Glomerular endothelial cell (primary cell): ENCODE data around the gene ILKAP. TPM values are rescaled to one million over a fixed set of nuclear protein-coding genes. Genes with fewer than 3 reads are reported as not detected.

Experiments
- DNase-seq: peaks from one replicate; pipeline ENCODE4 v3.0.0-alpha.2; 2011; ENCODE audit warnings: low read depth, low spot score; ENCODE audit errors: extremely low read depth
- total RNA-seq: library from RNA; depleted of rRNA; stranded (reverse); fragments of >200 nt; gene quantifications from 2 replicates; pipeline ENCODE4 v1.2.3, GENCODE V29; 2015

ILKAP gene
- total RNA-seq, 1 donor from 2014 or later, result 25.1 TPM

DNA sequence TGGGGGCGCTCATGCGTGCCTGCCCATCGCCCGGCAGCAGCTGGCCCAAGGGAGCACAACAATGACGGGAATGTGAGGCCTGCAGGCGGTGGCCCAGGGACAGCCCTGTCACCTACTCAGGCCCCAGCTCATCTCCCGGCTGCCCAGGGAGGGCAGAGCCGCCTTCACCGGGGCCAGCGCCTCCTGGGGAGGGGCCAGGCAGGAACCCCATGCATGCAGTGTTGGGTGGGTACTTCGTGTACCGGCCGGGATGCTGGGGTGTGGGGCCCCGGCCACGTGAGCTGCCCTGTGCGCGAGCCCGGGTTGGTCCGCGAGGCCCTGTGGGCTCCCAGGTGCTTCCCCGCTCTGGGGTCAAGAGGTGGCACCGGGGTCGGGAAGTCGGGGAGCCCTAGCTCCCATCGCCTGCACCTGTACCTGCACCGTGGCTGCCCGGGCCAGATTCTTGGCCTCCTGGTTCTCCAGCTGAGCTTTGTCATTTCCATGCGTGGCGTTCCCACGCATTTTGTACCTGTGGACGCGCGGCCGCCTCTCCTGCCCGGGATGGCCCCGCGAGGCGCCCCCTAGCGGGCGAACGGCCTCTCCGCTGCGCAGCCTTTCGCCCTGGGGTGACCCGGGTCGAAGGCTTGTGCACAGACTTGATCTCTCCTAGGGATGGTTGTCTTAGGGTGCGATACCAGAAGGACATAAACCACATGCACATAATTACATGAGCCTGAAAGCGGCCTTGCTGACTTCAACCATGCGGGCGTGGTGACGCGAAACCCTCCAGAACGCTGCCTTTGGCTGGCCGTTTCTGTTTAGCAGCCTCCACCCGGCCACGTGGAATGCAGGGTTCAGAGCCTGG, 64.1 kb downstream of the ILKAP start:
- no peak for DNase-seq

DNA sequence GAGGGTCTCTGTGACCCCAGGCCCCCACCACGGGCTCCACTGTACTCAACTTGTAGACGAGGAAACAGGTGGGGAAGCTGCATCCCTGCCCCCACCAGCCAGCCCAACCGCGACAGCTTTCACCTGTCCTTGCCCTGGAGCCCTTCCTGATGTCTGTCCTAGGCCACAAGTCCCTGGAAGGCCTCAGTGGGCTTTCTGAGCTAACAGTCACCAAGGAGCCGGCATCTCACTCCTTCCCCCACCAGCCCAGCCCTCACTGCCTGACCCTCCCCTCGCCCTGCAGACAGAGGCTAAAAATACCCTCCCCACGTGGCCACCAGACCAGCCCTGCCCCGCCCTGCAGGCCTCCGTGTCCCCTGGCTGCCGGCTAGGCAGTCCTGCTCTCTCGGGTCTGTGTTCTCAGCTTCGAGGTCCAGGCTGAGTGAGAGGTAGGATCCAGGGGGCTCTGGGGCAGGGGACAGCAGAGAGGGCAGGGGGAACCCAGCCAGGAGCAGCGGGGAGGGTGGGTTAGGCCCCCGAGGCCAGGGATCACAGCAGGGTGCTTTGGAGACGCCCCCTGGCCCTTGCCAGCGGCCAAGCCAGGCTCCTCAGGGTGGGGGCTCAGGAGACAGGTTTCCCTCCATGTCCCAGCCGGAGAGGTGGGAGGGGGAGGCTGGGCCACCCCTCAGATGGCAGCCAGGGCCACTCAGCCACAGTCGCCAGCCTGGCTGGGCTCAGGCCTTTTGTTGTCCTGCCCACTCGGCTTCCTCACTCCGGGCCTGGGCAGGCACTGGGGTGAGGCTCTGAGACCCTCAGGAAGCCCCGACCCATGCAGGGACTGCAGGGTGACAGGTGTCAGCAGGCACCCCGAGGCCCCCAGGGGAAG, 64.9 kb downstream of the ILKAP start, which contains the start of gene KLHL30:
TSS of gene KLHL30 (plus strand) at position 338 of the 865 bp plus-strand sequence. CDS start 2,087 bp downstream, outside the sequence.
- DNase-seq, result no peak

DNA sequence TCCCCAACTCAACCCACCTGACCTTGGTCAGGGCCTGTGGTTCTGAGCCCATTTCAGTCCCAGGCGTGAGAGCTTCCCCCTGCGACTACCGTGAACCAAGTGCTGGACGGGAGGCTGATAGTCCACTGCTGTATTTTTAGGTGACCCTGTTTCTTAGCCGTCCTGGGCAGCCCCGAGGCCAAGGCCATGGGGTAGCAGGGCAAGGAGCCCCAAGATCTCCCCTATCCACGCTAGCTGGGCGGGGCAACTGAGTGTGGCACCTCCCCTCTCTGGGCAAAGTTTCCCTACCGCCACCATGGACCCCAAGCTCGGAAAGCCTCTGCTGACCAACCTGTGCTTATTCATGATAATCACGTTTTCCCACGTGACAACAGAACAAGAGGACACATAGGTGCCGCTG, 65.6 kb downstream of the ILKAP start:
- no peak for DNase-seq

DNA sequence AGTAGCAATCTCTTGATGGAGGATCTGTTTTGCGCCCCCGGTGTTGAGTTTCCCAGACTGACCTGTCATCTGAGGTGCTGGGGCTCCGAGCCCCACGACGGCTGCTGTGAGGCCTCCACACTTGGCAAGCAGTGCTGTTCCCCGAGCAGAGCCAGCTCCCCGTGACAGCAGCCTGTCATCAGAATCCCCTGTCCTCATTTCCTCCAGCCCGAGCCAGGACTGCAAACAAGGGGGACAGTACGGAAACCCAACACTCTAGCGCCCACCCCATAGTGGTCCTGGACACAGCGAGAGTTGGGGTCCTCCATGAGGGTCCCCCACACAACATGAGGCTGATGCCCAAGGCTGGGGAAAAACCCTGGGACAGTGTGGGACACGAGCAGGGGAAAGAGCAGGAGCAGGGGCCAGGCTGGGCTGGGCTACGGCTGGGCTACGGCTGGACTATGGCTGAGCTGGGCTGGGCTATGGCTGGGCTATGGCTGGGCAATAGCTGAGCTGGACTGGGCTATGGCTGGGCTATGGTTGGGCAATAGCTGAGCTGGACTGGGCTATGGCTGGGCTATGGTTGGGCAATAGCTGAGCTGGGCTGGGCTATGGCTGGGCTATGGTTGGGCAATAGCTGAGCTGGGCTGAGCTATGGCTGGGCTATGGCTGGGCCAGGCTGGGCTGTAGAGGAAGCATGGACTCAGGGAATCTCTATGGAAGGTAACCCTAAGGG, 66.5 kb downstream of the ILKAP start:
- no peak for DNase-seq

GRCh38 chr2:238135601-238136150, 67.8 kb downstream of the ILKAP start:
- no peak for DNase-seq

DNA sequence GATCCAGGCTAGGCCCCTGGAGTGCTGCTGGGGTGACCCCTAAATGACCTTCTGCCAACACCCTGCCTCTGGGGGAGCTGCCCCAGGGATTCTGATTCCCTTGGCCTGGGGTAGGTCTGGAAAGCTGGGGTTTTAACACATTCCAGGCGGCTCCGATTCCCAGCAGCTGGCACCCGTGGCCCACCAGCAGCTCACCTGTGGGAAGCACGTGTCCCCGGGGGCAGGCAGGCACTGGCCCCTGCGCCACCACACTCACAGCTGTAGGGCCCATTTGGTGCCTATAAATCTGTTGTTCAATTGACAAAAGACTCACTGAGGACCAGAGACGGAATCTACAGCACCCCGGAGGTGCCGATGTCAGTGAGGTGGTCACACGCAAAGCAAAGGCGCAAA, 69.1 kb downstream of the ILKAP start:
- DNase-seq, result no peak

DNA sequence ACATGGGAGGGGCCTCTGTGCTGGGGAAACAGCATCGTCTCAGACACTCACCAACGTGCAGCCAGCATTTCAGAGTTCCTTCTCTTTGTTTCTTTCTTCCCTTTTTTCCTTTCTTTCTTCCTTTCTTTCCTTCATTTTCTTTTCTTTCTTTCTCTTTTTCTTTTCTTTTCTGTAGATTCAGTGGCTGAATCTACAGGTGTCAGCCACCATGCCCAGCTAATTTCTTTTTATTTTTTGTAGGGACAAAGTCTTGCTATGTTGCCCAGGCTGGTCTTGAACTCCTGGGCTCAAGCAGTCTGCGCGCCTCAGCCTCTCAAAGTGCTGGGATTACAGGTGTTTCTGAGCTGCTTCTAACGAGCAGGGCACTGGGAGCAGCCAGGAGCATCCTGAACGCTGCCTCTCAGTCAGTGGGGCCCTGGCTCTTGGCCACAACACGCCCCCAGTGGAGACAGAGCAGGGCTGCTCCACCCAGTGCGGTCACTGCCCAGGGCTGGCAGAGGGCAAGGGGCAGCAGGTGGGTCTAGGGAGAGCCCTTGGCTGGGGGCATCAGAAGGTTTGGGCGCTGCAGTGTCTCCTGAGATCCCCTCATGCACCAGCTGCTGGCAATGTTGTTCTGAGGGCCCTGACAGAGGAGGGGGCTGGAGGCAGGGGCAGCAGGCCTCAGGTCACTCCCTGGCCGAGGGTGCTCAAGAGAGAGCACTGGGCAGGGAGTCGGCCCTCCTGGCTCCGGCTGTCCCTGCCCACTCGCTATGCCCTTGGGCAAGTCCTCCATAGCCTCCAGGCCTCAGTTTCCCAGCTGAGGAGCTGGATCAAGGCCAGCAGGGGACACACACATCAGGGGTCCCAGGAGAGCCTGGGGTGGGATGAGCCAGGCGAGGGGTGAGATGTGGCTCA, 69.7 kb downstream of the ILKAP start:
- DNase-seq, result no peak

DNA sequence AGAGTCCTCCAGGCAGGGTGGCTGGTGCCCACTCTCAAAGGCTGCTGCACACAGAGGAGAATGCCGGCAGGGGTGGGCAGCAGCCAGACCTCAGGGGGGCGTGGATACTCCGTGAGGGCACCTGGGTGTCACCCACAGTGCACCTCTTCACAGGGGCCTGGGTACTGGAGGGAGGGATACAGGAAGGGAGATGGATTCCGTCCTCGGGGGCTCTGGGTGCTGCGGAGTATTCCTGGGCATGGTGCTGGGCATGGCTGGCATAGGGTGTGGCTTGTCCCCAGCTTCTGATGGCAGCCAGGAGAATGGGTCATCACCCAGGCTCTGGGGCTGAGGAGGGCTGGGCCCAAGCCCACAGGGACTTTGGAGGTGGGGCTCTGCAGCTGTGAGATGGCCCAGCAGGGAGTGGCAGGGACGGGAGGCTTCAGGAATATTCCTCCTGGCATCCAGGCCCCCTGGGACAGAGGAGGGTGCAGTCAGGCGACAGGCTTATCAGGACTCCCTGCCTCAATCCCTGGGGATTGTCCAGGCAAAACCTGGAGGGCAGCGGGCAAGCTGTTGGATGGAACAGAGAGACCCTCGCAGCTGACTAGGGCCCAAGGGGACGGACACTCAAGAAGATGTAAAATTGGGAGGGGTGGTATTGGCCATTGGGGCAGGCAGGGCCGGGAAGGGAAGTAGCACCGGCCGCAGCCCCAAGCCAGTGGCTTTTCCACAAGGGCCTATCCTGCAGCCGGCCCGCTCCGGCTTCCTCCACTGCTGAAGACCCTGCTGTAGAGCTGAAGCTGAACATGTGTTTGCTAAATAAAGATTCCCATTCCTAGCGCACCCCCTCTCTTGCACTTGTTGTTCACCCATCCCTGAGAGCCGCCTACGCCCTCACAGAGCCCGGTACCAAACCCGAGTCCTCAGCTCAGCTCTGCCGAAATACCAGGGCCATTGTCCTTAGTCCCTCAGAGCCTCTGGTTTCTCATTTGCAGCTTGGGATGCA, 70.7 kb downstream of the ILKAP start:
- no peak for DNase-seq

GRCh38 chr2:238131761-238132462, 71.6 kb downstream of the ILKAP start:
- no peak for DNase-seq

DNA sequence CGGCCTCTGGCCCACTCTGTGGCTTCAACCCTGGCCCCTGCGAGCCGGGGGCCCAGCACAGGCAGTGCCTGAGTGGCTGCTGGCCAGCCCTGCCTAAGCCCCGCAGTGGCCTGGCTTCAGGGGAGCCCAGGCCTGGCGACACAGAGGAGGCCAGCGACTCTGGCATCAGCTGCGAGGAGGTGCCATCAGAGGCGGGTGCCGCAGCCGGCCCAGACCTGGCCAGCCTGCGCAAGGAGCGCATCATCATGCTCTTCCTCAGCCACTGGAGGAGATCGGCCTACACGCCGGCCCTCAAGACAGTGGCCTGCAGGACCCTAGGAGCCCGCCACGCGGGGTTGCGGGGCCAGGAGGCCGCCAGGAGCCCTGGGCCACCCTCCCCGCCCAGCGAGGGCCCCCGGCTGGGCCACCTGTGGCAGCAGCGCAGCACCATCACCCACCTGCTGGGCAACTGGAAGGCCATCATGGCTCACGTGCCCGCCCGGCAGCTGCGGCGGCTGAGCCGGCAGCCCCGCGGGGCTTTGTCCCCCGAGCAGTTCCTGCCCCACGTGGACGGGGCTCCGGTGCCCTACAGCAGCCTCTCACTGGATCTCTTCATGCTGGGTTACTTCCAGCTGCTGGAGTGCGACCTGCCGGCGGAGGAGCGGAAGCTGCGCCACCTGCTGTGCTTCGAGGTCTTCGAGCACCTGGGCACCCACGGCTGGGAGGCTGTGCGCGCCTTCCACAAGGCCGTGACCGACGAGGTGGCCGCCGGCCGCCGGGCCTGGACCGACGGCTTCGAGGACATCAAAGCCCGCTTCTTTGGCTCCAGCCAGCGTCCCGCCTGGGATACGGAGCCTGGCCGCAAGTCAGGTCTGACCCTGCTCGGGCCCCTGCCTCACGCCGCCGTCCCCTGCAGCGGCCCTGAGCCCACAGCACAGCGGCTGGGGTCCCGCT, 72.5 kb downstream of the ILKAP start:
- no peak for DNase-seq

DNA sequence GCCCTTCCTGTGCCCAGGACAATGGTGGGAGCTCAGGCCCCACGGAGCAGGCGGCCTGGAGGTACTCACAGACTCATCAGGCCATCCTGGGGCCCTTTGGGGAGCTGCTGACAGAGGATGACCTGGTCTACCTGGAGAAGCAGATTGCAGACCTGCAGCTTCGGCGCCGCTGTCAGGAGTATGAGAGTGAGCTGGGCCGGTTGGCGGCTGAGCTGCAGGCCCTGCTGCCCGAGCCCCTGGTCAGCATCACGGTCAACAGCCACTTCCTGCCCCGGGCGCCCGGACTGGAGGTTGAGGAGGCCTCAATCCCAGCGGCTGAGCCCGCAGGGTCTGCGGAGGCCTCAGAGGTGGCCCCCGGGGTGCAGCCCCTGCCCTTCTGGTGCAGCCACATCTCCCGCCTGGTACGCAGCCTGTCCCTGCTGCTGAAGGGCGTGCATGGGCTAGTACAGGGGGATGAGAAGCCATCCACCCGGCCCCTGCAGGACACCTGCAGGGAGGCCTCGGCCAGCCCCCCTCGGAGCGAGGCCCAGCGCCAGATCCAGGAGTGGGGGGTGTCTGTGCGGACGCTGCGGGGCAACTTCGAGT, 73.3 kb downstream of the ILKAP start:
- no peak for DNase-seq

GRCh38 chr2:238129166-238130010, 74.1 kb downstream of the ILKAP start:
- DNase-seq, result no peak

GRCh38 chr2:238128534-238129001, 74.9 kb downstream of the ILKAP start:
- no peak for DNase-seq

- no peak for DNase-seq
Measured at GRCh38 chr2:238128061-238128440, 75.4 kb downstream of the ILKAP start.
